LHCN-M2 (cell line): ENCODE results near the gene PELI1. TPM values are rescaled to one million over a fixed set of nuclear protein-coding genes. Genes with fewer than 3 reads are reported as not detected.
A peak's percentile ranks its signal among the peaks of the same experiment; 100 is the strongest.

Source experiments
- DNase-seq: peaks from one replicate; pipeline ENCODE4 v3.0.0-alpha.2; 2012; ENCODE audit warnings: low read depth
- polyA plus RNA-seq: library from polyadenylated mRNA; unstranded; fragments of >200 nt; gene quantifications from one replicate; pipeline ENCODE4 v1.2.1, GENCODE V29; 2012; ENCODE audit warnings: missing spikeins
- total RNA-seq: library from RNA; depleted of rRNA; stranded (reverse); fragments of >200 nt; gene quantifications from 2 replicates; pipeline ENCODE4 v1.2.3, GENCODE V29; 2014; rRNA removed

PELI1 gene, protein sequence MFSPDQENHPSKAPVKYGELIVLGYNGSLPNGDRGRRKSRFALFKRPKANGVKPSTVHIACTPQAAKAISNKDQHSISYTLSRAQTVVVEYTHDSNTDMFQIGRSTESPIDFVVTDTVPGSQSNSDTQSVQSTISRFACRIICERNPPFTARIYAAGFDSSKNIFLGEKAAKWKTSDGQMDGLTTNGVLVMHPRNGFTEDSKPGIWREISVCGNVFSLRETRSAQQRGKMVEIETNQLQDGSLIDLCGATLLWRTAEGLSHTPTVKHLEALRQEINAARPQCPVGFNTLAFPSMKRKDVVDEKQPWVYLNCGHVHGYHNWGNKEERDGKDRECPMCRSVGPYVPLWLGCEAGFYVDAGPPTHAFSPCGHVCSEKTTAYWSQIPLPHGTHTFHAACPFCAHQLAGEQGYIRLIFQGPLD
- total RNA-seq, result 2.8 and 4.5 TPM in 2 replicates
- 0.74 TPM for polyA plus RNA-seq

DNA sequence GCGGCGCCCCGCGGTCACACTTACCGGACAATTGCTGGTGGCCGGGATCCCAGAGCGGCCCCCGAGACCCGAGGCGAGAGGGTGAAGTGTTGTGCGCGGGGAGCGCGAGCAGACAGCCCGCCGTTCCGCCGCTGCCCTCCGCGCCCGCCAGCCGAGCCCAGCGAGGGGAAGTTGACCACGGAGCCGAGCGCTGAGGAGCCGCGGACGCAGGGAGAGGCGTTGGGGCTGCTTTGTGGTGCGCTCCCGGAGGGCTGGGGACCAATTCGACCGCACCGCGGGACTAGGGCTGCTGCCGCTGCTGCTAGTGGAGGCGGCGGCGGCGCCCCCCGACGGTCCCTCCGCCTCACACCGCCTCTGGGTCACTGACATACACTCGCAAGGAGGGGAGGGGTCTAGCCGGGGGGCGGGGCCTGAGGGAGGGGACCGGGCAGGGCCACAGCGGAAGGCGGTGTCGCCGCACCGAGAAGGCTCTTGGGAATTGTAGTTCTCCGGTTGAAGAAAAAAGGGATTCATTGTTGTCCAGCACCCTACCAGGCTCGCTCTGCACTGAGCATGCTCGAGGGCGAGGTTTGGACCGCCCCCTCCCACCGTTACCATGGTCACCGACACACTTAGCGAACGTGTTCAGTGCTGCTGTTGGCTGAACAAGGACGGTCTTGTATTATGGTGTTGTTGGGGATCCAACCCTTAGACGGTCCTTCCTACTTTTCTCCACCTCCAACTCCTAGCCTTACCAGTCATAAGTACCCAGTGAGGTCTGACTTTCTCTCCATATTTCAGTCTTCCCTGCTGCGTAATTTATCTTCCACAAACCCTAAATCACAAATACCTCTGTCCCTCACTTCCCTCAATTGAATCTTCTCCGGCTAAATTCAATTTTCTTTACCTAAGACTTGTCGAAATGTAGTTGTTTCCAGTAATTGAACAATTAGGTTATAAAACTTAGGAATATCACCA is at the start of gene PELI1:
Gene PELI1 (minus strand): TSS at position 364 of the 957 bp plus-strand sequence. CDS start 36,110 bp downstream, outside the sequence.
- peak; percentile 96 for DNase-seq

DNA sequence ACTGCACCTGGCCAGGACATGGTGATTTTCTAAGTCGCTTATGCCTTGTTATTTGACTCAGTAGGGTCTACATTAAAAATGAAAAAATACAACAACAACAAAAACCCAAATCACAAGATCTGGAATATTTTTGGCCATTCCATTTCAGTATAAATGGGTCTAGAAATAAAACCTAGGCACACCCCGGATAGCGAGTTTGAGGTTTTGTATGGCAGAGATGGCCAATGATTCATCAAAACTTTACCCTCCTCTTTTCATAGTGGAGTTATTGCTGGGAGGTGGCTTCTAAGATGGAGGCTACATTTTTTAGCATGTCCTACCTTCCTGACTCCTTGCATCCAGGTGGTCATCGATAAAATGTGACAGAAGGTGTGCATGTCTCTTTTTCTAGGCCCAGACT is 49.3 kb upstream of the PELI1 start:
- DNase-seq, result no peak

DNA sequence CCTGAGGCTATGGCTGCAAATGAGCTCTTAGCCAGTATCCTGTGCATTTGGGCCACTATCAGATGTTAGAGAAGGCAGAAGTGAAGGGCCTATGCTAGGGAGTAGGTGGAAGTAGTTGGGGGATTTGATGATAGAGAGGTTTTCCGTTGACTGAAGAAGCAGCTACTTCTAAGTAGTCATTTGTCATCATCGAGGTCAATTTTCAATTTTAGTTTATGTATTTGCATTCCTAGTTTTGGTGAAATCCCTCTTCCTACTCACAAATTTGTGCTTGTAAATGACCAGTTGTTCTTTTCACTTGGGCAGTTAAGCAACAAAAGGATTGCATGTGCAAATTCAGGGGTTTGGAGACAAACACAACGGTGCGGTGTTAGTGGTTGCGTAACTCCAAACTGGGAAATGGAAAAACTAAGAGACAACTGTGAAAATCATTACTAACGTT is 48.5 kb upstream of the PELI1 start:
- DNase-seq, result peak; percentile 59

DNA sequence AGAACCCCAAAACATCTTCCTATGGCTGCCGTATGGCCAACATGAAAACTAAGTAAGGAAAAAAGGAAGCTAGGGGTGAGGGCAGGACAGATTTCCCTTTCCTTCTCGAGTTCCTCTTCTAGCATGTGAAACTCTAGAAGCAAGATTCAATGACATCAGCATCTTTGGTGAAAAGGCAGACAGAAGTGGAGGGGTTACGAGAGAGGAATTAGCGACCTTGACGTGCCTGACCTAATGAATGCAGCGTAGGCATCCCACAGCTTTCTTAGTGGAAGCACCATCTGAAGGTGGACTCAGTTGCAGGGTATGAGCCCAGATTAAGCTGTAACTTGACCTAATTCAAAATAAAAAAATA is 47.9 kb upstream of the PELI1 start:
- no peak for DNase-seq

DNA sequence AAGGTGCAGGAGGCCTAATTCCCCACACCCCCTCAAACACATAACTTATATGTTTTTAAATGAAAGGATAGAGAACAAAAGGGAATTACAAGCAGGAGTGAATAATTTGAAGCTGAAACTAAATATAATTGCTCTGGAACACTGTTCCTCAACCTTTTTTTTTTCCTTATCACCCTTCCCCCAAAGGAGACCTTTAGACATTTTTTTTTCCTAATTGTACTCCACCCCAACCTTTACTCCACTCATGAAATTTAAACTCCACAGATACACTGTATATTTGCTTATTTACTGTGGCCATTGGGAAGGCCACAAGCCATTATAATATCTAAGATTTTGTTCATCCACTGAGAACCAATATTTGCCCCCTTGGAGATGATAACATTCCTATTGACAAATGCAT is 45.4 kb upstream of the PELI1 start:
- DNase-seq, result no peak

DNA sequence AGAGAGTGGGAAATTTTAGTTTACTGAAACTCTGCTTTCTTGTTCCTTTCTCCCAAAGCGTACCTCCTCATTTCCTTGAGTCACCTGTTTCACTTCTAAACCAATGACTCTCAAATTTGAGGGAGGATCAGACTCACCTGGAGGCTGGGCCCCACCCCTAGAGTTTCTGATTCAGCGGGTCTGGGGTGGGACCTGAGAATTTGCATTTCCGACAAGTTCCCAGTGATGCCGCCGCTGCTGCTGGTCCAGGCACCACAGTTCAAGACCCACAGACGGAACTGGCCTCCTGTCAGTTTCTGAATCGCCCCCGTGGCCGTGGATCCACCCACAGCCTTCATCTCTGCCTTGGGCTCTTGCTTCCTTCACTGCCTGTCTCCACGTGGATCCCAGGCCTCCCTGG is 44.9 kb upstream of the PELI1 start:
- DNase-seq, result no peak

DNA sequence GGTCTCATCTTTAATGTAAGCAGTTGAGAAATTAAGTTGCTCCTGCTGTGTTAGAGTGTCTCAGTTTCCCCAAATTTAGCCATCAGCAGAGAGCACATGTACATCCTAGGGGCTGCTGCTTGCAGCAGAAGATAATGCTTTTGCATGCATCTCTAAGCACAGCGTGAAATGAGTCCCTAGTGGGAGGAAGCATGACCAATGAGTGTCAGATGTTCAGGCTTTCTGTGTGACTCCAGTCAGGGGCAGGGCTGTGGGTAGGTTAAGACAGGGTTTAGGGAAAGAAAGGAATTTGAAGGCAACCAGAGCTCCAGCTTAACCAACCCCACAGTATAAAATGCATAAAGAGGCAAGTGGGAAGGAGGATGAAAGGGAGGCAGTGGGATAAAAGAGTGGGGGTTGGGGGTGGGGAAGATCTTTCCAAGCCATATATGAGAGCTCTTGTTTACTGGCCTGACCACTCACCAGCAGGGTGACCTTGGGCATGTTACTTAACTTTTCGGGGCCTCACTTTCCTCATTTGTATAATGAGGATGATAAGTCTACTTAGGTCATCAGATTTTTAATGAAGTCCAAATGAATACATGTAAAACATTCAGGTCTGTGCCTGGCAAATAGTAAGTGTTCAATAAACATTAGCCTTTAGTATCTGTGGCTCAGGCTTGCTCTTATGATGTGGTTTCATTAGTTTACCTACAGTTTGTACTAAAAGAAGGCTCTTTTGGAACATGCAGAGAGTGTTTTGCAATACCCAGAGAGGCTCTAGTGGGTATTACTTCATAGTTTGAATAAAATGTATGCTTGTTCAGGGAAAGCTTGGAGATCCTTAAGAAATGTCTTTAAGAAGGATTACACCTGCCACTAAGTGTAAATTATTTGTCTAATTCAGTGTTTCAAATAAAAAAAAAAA is 42.7 kb upstream of the PELI1 start:
- no peak for DNase-seq

DNA sequence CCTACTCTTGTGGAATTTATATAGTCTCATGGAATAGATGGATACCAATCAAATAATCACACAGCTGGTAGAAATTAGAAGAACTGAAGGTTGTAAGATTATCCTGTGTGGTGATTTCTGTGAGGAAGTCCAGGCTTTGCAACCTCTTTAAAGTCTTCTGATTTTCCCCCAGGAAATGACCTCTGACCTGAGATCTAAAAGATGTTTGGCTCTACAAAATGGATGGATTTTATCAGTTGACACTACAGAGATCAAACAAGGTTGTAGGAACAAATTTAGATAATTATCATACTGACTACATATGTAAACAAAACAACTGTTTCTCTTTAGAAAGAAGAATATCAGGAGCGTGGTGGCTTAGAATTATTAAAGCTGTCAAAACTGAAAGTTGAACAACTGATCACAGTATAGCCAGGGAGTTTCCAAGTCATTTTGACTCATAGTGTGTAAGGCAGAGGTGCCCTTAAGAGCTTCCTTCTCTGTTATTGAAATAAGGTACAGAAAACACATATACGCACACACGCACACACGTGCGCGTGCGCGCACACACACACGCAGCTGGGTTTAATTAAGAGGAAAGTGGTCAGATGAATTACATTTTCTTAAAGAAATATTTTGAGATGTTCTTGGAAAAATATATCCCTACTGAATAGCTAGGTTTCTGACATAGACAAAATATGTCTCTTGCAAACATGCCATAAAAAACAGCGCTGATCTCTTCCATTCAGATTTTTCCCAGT is 35.5 kb upstream of the PELI1 start:
- no peak for DNase-seq

DNA sequence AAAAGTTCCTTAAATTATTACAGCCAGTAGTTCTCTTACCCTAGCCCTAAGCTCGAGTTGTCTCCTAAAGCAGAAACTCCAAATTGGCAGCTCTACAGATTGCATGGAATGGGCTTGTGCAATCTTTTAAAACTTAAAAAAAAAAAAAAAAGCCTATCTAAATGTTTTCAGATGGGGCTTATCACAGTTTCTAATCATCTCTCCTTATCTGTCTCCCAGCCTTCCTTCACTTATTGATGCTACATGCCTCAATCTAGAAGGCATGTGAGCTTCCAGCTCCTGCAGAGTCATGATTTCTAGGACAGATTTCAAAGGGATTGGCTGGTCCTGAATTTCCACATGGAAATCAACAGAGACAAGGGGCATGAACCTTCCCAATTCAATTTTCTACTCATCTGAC is 33.1 kb upstream of the PELI1 start:
- no peak for DNase-seq

DNA sequence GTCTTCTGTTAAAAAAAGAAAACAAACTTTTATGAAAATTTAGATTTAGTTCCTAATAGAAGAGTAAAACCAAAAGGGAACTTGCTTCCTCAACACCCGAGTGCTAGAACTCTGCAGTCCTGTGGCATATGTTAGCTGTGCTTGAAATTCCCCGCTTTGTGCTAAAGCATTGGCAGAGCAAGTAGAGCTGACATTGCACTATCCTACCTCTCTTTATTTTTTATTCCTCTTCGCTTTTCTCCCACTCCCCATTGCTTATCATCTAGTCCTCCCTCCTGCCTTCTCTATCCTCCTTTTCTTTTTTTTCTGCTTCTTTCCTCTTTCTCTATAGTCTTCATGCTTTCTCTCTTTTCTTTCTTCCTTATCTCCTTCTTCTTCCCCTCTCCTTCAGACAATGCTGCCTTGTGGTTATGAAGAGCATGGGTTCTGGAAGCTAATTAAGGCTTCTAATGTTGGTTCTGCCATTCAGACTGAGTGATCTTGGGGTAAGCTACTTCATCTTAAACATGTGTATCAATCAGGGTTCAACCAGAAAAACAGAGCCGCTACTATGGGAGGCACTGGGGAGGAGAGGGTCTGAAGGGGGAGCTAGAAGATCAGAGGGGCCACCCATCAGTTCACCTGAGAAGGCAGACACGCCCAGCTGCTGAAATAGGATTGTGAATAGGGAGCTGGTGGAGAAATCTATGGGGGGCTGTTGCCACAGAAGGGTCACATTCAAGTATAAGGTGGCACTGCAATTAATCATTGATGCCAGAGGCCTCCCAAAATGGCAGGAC is 31.4 kb upstream of the PELI1 start:
- DNase-seq, result no peak

DNA sequence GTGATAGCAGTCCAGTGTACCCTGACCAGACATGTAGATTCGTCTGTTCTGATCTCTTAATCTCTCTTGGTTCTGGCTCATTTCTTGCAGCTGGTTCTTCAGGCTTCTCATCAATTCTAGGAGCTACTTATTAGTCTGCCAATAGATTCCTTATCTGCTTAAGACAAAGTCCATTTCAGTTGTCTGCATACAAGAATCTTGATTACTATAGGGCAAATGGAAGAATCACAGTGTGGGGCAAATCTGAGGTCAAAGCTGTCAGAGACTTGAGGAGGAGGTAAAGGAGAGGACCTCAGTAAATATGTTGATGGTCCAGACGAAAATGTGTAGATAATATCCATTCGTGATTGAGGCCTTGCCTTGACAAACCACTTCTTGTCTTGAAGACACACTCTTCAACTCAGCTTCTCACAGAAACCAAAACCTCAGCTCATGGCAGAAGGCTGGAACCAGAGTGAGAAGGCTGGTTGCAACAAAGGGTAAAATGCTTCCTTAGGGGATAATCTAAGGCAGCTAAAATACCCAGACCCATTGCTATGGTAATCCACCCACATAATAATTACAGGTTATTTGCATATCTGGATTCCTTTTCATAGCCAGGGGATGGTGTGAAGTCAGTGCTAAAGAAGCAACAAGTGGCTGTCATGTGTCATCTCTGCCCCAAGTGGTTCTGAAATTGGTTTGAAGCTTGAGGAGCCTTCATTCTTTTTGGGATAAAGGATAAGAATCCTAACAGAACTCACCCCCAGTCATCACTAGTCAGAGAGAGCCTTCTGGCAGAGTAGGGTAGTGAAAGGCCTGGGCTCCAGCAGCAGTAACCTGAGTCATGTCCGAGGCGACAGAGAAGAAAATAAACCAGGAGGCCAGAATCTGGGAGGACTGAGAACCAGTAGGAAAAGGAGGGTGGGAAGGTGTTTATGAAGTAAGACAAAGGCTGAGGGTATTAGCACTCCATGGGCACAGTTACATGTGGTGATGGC is 29.2 kb upstream of the PELI1 start:
- DNase-seq, result no peak

DNA sequence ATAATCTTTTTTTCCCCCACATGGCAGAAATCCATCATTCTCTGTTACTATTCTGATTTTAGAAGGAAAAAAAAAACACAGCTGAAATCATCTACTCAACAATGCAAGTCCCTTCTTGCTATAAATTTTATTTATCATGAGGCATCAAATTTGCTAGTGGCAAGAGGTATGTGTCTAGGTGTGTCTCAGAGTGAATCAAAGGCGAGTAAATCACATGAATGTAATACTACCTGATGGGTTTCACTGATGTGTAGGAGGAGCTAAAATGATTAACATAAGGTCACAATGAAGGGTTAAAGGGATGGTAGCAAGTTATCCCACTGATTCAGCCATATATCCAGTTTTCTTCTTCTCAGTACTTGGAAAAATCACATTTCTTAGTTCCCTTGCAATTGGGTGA is 24.5 kb upstream of the PELI1 start:
- no peak for DNase-seq

DNA sequence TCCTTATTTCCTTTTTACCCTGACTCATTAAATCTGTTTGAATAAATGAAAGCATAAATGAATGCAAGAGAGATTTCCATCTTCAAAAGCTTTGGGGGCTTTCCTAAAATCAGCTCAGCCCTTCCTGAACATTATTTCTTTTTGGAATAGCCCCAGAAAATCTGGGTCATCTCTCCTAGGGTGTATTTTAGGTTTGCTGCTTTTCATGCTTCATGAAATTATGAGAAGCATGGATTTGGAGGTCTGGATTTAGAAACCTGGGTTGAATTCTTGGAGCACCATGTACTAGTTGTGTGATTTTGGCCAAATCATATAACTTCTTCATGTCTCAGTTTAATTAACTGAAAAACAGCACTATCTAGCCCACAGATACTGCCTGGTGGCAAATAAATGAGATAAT is 24.0 kb upstream of the PELI1 start:
- DNase-seq, result no peak

DNA sequence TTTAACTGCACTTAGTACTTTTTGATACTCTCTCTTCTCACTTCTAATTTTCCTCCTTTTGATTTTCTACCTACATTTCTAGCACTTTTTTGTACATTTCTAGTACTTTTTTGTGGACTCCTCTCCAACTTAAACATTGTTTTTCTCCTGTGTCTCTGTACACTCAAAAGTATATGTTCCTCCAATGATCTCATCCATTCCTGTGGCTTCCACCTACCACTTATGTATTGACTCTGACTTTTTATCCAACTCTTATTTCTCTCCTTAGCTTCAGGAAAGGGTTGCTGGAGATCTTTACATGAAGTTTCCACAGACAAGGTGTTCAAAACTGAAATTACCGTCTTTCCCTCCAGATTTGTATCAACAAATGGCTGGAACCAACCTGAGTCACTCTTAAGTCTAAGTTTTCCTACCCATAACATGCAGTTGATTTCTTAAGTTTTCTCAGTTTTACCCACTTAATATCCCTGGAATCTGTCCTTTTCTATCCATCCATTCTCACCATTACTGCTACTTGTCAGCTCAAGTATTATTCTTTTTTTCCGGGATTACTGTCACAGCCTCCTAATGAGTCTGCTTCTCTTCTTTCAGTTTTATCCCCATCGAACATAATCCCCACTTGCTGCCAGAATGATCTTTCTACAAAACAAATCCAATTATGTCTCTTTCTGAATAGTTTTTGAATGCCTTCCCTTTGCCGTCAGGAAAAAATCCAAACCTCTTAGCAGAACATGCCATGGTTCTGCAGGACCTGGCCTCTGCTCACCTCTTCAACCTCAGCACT is 22.6 kb upstream of the PELI1 start:
- no peak for DNase-seq

DNA sequence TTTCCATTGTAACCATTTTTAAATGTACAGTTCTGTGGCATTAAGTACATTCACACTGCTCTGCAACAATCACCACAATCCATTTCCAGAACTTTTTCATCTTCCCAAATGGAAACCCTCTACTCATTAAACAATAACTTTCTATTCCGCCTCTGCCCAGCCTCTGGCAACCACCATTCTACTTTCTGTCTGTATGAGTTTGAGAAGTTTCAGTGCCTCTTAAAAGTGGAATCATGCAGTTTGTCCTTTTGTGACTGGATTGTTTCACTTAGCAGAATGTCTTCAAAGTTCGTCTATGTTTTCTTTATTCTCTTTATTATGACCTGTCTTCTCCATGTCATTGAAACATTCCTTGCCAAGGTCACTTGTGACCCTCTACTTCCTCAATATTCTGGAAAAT is 22.0 kb upstream of the PELI1 start:
- DNase-seq, result no peak

DNA sequence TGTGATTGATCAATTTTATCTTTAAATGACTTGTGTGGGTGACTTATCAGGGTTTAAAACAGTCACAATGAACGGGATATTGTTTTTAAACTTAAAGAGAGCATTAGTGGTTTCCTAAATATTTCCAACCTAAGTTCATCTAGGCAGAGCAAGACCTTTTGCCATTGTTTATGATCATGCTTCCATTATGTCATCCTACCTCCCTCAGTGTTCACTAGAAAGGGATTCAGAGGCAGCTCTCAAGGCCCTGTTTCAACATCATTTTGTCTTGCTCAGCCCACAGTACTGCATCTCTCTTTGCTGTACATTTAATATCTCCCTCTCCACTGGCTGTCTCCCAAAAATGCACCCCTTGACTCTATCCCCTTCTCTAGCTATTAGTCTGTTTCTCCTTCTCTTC is 21.5 kb upstream of the PELI1 start:
- no peak for DNase-seq

DNA sequence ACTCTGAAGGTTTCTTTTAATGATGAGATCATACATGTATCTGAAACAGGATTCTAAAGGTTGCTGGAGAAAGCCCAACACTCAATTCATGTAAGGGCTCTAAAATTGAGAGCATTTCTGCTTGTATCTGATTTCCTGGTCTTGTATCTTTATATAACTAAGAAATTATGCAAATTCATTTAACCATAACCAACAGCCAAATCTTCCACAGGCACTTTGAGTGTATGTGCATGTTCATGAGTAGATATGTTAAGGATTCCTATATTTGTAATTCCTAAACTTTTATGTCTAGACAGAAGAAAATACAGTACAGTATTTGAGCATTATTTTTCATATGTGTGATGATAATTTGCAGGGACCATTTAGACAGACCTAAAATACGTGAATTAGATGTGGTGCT is 20.4 kb upstream of the PELI1 start:
- DNase-seq, result no peak

DNA sequence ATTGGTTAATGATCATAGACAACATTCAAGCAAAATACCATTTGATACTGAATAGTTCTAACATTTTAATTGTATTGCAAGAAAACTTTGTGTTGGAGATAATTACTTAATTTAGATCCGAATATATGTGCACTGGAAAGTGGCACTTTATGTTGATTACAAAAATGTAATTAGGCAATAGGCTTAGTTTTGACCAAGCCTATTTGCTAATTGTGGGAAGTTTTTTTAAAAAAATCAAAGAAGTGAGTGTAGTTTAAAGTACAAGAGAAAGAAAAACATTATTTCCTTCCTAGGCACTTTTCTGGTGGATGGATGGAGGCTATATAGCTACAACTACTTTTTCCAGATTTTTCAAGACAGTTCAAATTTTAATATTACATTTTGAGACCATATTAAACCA is 18.3 kb upstream of the PELI1 start:
- no peak for DNase-seq
